Breast epithelium (tissue), 4 donors: ENCODE measurements around the gene BID. TPM values are rescaled to one million over a fixed set of nuclear protein-coding genes. Genes with fewer than 3 reads are reported as not detected.

Experiments used
- DNase-seq, 2 donors: peaks; one replicate each; pipeline ENCODE4 v3.0.0-alpha.2; 2019; ENCODE audit warnings: low spot score in 2 of 2
- H3K27ac ChIP-seq, 2 donors: fragments of 200-600 bp; sonication (generic) in 1 of 2; one replicate each; pipeline ENCODE4 v1.5.1; 2016 to 2019; ENCODE audit warnings: mild to moderate bottlenecking in 1 of 2
- H3K27me3 ChIP-seq, 2 donors: fragments of 200-600 bp; sonication (generic) in 1 of 2; one replicate each; pipeline versions ENCODE4 v1.5.1 to v1.6.0; 2017 to 2019; ENCODE audit warnings: control low read depth in 1 of 2, mild to moderate bottlenecking in 1 of 2
- H3K36me3 ChIP-seq: fragments of 200-600 bp; one replicate; pipeline ENCODE4 v1.5.1; 2019
- H3K4me1 ChIP-seq, 2 donors: fragments of 200-600 bp; sonication (generic); one replicate each; pipeline ENCODE4 v1.5.1; 2016 to 2019; ENCODE audit warnings: control low read depth in 1 of 2
- H3K4me3 ChIP-seq, 3 donors: fragments of 200-600 bp; sonication (generic); 1 replicate in 2 of 3; 2 replicates in 1 of 3; pipeline ENCODE4 v1.5.1; 2016 to 2019; ENCODE audit warnings: mild to moderate bottlenecking in 3 of 3, moderate library complexity in 2 of 3
- H3K9me3 ChIP-seq, 2 donors: fragments of 200-600 bp; sonication (generic) in 1 of 2; one replicate each; pipeline ENCODE4 v1.5.1; 2016 to 2019; ENCODE audit warnings: control low read depth in 1 of 2
- POLR2A ChIP-seq: fragments of 450-650 bp; IDR thresholded peaks from one replicate; pipeline ENCODE4 v1.6.1; 2016; ENCODE audit warnings: antibody characterized with exemption, mild to moderate bottlenecking, moderate library complexity
- POLR2AphosphoS5 ChIP-seq, 3 donors: sonication (generic); formaldehyde crosslinking; IDR thresholded peaks; one replicate each; pipeline ENCODE4 v1.6.1; 2017; ENCODE audit warnings: antibody characterized with exemption in 3 of 3
- intact Hi-C: fragments of 100-400 bp; cut with DNase I; formaldehyde crosslinking; loops from one replicate; pipeline ENCODE4 v1.15.1; 2023; ENCODE audit warnings: low total_unique reads
- total RNA-seq, 3 donors: library from RNA; depleted of rRNA; stranded (reverse); fragments of >200 nt; gene quantifications; one replicate each; pipeline ENCODE4 v1.1.0, GENCODE V29; 2016
- TF ChIP-seq, protein P1 (sequence below), 3 donors: fragments of 450-650 bp; IDR thresholded peaks; one replicate each; pipeline ENCODE4 v1.5.1; 2016 to 2017; ENCODE audit warnings: antibody characterized with exemption in 3 of 3, mild to moderate bottlenecking in 3 of 3, moderate library complexity in 3 of 3

The BID gene
- total RNA-seq, 3 donors from 2014 or later = 25.9 to 35.7 (median 29.0) TPM

DNA sequence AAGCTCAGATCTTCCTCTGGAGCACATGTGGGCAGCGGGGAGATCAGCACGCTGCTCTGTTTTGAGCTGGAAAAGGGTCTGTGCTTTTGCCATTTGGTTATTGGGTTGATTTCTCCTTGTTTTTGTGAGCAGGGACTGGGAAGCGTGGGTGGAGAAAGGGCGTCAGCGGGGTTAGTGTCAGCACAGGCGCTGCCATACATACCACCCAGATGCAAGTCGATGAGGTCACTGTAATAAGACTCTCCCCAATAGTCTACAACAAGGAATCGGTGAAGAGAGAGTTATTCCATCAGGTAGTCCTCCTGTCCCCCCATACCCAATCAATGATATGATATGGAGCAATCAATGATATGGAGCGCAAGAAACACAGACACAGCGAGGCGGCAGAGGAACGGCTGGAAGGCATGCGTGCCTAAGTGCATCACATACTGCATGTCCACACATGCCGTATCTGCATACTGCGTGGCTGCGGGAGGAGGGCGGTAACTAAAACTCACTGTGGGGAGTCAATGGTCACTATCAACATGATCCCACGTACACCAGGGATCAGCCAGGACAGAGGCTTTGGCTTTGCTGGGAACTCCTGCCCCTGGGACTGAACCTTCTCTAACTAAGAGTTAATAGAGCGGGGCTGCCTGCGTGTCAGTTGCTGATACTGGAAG lies 29.5 kb upstream of the BID start:
- Histone ChIP-seq H3K9me3 (no peaks in the 10 kb centered on the region), H3K27ac (no peak overlapping the region), H3K4me1 (no peaks in the 10 kb centered on the region), H3K36me3 (no peaks in the 10 kb centered on the region), H3K27me3 (no peaks in the 10 kb centered on the region), H3K4me3 (no peak overlapping the region)
- DNase-seq = no peak
- intact Hi-C loops = no loop called here
- no peak for TF ChIP-seq POLR2A
- TF ChIP-seq, protein P1, sequence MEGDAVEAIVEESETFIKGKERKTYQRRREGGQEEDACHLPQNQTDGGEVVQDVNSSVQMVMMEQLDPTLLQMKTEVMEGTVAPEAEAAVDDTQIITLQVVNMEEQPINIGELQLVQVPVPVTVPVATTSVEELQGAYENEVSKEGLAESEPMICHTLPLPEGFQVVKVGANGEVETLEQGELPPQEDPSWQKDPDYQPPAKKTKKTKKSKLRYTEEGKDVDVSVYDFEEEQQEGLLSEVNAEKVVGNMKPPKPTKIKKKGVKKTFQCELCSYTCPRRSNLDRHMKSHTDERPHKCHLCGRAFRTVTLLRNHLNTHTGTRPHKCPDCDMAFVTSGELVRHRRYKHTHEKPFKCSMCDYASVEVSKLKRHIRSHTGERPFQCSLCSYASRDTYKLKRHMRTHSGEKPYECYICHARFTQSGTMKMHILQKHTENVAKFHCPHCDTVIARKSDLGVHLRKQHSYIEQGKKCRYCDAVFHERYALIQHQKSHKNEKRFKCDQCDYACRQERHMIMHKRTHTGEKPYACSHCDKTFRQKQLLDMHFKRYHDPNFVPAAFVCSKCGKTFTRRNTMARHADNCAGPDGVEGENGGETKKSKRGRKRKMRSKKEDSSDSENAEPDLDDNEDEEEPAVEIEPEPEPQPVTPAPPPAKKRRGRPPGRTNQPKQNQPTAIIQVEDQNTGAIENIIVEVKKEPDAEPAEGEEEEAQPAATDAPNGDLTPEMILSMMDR (IDR thresholded peaks at IDR 0.05) = no peak
- TF ChIP-seq POLR2AphosphoS5 (IDR thresholded peaks at IDR 0.05) = no peak

- H3K9me3 ChIP-seq = no peaks in the 10 kb centered on the region
- no peak overlapping the region for H3K27ac ChIP-seq
- intact Hi-C loops = no loop called here
- no peaks in the 10 kb centered on the region for H3K36me3 ChIP-seq
- H3K27me3 ChIP-seq = no peaks in the 10 kb centered on the region
- H3K4me1 ChIP-seq = no peaks in the 10 kb centered on the region
- TF ChIP-seq POLR2AphosphoS5 (IDR thresholded peaks at IDR 0.05) = no peak
- no peak for TF ChIP-seq POLR2A
- TF ChIP-seq, protein P1 (IDR thresholded peaks at IDR 0.05) = no peak
- no peak for DNase-seq
- H3K4me3 ChIP-seq = no peak overlapping the region
These were observed 28.6 kb upstream of the BID start for GRCh38 chr22:17802822-17803221.

- TF ChIP-seq POLR2AphosphoS5 (IDR thresholded peaks at IDR 0.05) = no peak
- no peak for TF ChIP-seq POLR2A
- TF ChIP-seq, protein P1 (IDR thresholded peaks at IDR 0.05) = no peak
- Histone ChIP-seq H3K36me3 (no peaks in the 10 kb centered on the region), H3K4me1 (no peaks in the 10 kb centered on the region), H3K27me3 (no peaks in the 10 kb centered on the region), H3K4me3 (no peak overlapping the region), H3K27ac (no peak overlapping the region), H3K9me3 (no peaks in the 10 kb centered on the region)
- intact Hi-C loops = no loop called here
- DNase-seq = no peak
These were observed 28.1 kb upstream of the BID start for GRCh38 chr22:17802411-17802810.

DNA sequence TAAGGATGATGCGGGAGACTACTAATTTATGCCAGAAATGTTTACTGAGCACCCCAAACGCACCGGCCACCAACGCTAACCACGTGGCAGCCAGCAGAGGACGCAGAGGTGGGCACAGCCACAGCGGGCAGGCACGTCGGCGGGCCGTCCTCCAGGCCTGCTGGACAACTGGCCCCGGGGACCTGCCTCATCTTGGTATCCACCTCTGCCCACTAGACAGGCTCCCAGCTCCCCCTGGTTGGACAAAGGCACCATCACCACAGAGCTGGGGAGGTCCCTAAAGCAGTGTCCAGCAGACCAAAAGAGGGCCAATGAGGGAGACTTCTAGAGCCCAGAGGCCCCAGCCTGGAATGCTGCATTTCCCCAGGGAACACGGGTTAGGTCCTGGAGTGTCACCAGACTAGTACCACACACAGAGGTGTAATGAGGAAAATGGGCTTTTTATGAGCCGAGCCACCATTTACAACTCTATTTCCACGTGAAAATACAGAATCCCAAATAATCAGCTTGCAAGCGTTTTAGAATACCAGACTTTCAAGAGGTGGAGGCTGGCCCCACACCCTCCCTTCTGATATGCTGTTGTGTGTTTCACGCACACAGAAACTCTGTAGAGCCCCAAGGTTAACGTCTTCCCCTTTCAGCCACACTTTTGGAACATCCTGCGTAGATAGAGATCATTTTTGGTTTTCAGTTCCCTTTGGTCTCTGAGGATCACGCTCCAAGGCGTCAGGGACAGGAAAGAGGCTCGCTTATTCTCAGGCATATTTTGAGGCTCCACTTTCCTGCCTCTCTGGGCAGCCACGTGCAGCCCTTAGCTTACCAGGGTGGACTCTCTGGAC lies 23.7 kb upstream of the BID start:
- no peak for TF ChIP-seq POLR2AphosphoS5 (IDR thresholded peaks at IDR 0.05)
- TF ChIP-seq, protein P1 (IDR thresholded peaks at IDR 0.05) = no peak
- no peak for TF ChIP-seq POLR2A
- no peaks in the 10 kb centered on the region for H3K36me3 ChIP-seq

DNA sequence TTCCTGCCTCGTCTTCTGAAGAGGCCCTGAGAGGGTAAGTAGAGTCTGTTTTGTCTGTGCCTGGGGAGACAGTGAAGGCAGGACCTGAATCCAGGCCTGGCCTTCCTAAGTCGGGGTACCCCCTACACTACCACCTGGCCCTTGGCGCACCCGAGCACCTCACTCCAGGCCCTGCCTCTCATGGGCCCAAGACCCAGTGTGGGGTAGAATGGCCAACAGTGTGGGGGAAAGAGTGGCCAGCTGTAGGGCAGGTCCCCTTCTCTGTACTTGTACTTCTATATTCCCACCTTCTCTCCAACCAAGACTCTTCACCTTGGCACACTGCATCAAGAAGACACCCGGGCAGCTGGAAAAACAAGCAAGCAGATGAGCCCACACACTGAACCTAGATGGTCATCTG lies 22.4 kb upstream of the BID start:
- Histone ChIP-seq H3K4me3 (no peak overlapping the region), H3K27ac (no peak overlapping the region), H3K9me3 (no peaks in the 10 kb centered on the region), H3K27me3 (no peaks in the 10 kb centered on the region), H3K4me1 (no peaks in the 10 kb centered on the region), H3K36me3 (no peaks in the 10 kb centered on the region)
- no peak for DNase-seq
- intact Hi-C loops = no loop called here
- TF ChIP-seq POLR2A (no peak), POLR2AphosphoS5 (IDR thresholded peaks at IDR 0.05) (no peak)
- TF ChIP-seq, protein P1 (IDR thresholded peaks at IDR 0.05) = no peak

More for the DNA sequence above, 23.7 kb upstream of the BID start:
- H3K4me3 ChIP-seq = no peak overlapping the region
- intact Hi-C loops = no loop called here
- H3K27me3 ChIP-seq = no peaks in the 10 kb centered on the region
- no peaks in the 10 kb centered on the region for H3K4me1 ChIP-seq
- no peak overlapping the region for H3K27ac ChIP-seq
- no peaks in the 10 kb centered on the region for H3K9me3 ChIP-seq
- no peak for DNase-seq
